K562 treated with DMSO at 1 percent for 4 hours (cell line): Measurements from ENCODE around the gene PDPK1. TPM values are rescaled to one million over a fixed set of nuclear protein-coding genes. Genes with fewer than 3 reads are reported as not detected.

Source experiments
- total RNA-seq: library from RNA; unstranded; fragments of 300-600 nt; gene quantifications from 2 replicates; pipeline ENCODE4 v1.2.3, GENCODE V29; 2022; ENCODE audit not compliant: insufficient read depth

PDPK1 gene
- 23.1 and 30.0 TPM in 2 replicates for total RNA-seq

DNA sequence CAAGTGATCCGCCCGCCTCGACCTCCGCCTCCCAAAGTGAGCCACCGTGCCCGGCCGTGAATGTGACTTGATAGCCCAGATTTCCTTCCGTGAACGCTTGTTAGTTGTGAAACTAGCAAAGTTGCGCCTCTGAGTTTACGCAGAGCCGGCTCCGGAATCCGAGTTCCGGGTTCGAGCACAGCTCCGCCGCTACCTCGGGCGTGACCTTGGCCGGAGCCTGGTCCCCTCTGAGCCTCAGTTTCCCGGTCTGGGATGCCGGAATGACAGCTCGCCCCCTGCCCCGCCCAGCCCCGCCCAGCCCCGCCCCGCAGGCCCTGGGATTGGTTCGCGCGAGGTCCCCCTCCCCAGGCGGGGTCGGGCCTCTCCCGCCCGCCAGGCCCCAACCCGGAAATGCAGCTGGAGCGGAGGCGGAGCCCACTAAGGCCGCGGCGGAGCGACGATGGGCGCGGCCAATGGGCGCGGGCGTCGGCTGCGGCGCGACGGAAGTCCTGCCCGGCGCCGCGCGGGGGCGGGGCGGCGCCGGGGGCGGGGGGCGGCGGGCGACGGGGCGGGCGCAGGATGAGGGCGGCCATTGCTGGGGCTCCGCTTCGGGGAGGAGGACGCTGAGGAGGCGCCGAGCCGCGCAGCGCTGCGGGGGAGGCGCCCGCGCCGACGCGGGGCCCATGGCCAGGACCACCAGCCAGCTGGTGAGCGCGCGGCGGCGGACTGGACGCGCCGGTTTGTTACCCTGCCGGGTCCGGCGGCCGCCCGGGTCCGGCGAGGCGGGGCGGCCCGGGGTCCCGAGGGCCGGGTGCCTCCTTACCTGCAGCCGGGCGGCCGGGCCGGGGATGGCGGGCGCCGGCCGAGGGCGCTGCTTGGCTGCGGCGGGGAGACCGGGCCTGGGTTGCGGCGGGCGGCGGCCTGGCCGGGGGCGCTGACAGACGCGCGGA lies at the start of gene PDPK1:
TSS of gene PDPK1 (plus strand) at position 571 of the 929 bp plus-strand sequence. CDS start at position 663, 92 bp downstream.

DNA sequence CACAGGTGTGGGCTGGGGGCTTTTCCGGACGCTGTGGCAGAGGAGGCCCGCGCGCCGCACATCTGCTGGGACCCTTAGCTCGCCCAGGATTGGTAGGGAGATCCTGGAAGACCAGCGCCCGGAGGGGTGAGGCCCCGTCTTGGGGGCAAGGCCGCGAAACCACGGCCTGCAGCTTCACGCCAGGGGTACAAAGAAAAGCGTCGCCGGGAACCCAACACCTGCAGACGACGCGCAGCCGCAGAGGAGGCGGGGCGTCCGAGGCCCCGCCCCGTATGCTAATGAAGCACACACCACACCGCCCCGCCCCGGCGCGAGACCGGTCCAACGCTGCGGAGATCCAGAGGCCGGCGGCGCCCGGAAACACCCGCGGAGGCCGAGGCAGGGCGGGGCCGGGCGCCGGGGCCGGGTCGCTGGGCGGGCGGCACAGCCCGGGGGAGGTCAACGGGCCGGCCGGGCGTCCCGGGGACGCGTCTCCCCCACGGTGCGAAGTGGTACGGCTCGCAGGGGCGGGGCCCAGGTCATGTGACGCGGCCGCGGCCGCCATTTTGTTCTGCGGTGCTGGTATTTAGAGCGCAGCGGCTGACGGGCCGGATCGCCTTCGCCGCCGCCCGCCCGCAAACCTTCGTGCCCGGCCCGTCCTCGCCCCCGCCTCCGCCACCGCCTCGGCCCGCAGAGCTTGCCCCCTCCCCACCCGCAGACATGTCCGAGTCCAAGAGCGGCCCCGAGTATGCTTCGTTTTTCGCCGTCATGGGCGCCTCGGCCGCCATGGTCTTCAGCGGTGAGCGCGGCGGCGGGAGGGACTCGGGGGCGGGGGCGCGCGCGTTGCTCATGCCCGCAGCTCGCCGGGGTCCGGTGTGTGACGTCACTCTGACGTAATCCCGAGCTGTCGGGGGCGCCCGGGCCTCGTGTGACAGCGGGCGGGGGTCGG lies 24.2 kb upstream of the PDPK1 start, which contains the start of gene ATP6V0C:
TSS of gene ATP6V0C (plus strand) at position 548 of the 928 bp plus-strand sequence. CDS start at position 700, 152 bp downstream.

DNA sequence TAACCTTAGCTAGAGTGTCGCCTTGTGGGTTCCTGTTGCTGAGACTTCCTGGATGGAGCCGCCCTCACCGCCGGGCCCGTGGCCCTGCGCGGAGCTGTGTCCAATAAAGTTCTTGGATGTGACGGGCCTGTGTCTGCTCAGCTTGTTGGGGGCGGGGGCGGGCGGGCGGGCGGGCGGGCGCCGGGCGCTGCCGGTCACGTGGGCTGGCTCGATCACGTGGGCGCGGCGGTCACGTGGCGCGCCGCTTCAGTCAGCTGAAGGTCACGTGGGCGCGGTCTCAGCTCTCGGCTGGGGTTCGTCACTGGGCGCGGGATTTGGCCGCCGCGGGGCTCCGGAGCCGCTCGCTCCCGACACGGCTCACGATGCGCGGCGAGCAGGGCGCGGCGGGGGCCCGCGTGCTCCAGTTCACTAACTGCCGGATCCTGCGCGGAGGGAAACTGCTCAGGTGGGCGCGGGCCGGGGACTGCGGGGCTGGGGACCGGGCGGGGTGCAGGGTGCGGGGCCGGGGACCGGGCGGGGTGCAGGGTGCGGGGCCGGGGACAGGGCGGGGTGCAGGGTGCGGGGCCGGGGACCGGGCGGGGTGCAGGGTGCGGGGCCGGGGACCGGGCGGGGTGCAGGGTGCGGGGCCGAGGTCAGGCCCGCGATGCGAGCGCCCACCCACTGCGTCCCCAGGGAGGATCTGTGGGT lies 17.6 kb upstream of the PDPK1 start, which contains the start of gene AMDHD2:
TSS of gene AMDHD2 (plus strand) at position 275 of the 687 bp plus-strand sequence. CDS start at position 363, 88 bp downstream.

DNA sequence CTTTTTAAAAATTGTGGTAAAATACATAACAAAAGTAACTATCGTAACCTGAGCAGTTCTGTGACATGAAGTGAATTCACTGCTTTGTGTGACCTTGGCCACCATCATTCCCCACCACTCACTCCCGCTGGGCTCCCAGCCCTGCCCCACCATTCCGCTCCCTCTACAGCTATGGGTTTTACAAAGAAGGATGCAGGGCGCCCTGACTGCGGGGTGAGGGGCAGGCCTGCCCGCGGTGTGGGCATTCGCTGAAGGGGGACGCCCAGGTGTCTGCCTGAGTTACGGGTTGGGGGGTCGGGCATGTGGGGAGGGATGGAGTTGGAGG lies 6.5 kb upstream of the PDPK1 start, which contains the start of gene CEMP1:
TSS of gene CEMP1 (minus strand) at position 38 of the 325 bp plus-strand sequence. CDS start 335 bp downstream, outside the sequence.

Other genes with a start within 250 kb of the PDPK1 start
- 18.9 and 25.4 TPM in 2 replicates for gene ABCA3, start 197.3 kb upstream of the PDPK1 start, total RNA-seq
- 25.8 and 36.2 TPM in 2 replicates for gene CCNF, start 108.6 kb upstream of the PDPK1 start, total RNA-seq
- 24.5 and 30.6 TPM in 2 replicates for gene TEDC2, start 77.9 kb upstream of the PDPK1 start, total RNA-seq
- 0.42 TPM in 1 of 2 replicates, not detected in the other for gene NTN3, start 66.7 kb upstream of the PDPK1 start, total RNA-seq
- 5.7 and 10.9 TPM in 2 replicates for gene TBC1D24, start 62.9 kb upstream of the PDPK1 start, total RNA-seq
- gene ATP6V0C, start 24.1 kb upstream of the PDPK1 start, total RNA-seq, result 470 and 495 TPM in 2 replicates
- gene AMDHD2, start 17.6 kb upstream of the PDPK1 start, total RNA-seq, result 24.0 and 36.2 TPM in 2 replicates
- 5.9 and 8.3 TPM in 2 replicates for gene CEMP1, start 6.6 kb upstream of the PDPK1 start, total RNA-seq
- 55.1 and 57.0 TPM in 2 replicates for gene KCTD5, start 144.5 kb downstream of the PDPK1 start, total RNA-seq
- 0.61 and 1.9 TPM in 2 replicates for gene PRSS27, start 182.2 kb downstream of the PDPK1 start, total RNA-seq
- gene SRRM2, start 214.6 kb downstream of the PDPK1 start, total RNA-seq, result 145 and 244 TPM in 2 replicates
- 201 and 221 TPM in 2 replicates for gene ELOB, start 239.3 kb downstream of the PDPK1 start, total RNA-seq
- not detected in 2 replicates for gene PRSS33, start 249.5 kb downstream of the PDPK1 start, total RNA-seq